Liver (tissue), 9 donors: ENCODE measurements around the gene ARHGEF28. TPM values are rescaled to one million over a fixed set of nuclear protein-coding genes. Genes with fewer than 3 reads are reported as not detected.

ENCODE experiments used
- DNase-seq: peaks from one replicate; pipeline ENCODE4 v3.0.0-alpha.2; 2017; ENCODE audit warnings: low spot score
- H3K27ac ChIP-seq, 2 donors: one replicate each; pipeline ENCODE4 v1.7.0; 2013; ENCODE audit warnings: inconsistent platforms in 2 of 2, low read length in 2 of 2, control low read depth in 1 of 2, low read depth in 1 of 2, mild to moderate bottlenecking in 1 of 2
- H3K27me3 ChIP-seq, 4 donors: one replicate each; pipeline versions ENCODE4 v1.6.1 to v1.7.0; 2013; ENCODE audit warnings: low read length in 3 of 4, inconsistent platforms in 1 of 4, mild to moderate bottlenecking in 1 of 4, moderate library complexity in 1 of 4; ENCODE audit not compliant: control insufficient read depth in 4 of 4, insufficient read depth in 4 of 4
- H3K36me3 ChIP-seq, 4 donors: one replicate each; pipeline versions ENCODE4 v1.6.1 to v1.7.0; 2013; ENCODE audit warnings: low read length in 3 of 4, mild to moderate bottlenecking in 3 of 4, low read depth in 1 of 4, moderate library complexity in 1 of 4; ENCODE audit not compliant: control insufficient read depth in 4 of 4, insufficient read depth in 3 of 4
- H3K4me1 ChIP-seq, 4 donors: one replicate each; pipeline versions ENCODE4 v1.6.1 to v1.7.0; 2013; ENCODE audit warnings: low read length in 3 of 4, mild to moderate bottlenecking in 3 of 4, moderate library complexity in 1 of 4; ENCODE audit not compliant: control insufficient read depth in 4 of 4, insufficient read depth in 4 of 4
- H3K4me3 ChIP-seq, 3 donors: one replicate each; pipeline versions ENCODE4 v1.6.1 to v1.7.0; 2013; ENCODE audit warnings: low read length in 3 of 3, control low read depth in 1 of 3, low read depth in 1 of 3, mild to moderate bottlenecking in 1 of 3
- H3K9ac ChIP-seq, 2 donors: one replicate each; pipeline ENCODE4 v1.7.0; 2013; ENCODE audit warnings: low read length in 2 of 2, mild to moderate bottlenecking in 2 of 2, moderate library complexity in 2 of 2, control low read depth in 1 of 2, low read depth in 1 of 2
- H3K9me3 ChIP-seq, 4 donors: one replicate each; pipeline versions ENCODE4 v1.6.1 to v1.7.0; 2013; ENCODE audit warnings: low read length in 3 of 4; ENCODE audit not compliant: control insufficient read depth in 4 of 4
- ATF3 ChIP-seq: IDR thresholded peaks from 2 replicates; pipeline ENCODE4 v1.6.1; 2016; ENCODE audit warnings: antibody characterized with exemption
- CTCF ChIP-seq: fragments of 150-350 bp; IDR thresholded peaks from 2 replicates; pipeline ENCODE4 v1.5.1; 2017; ENCODE audit warnings: improper control_type of control experiment, low read depth, low read length; ENCODE audit not compliant: missing input control
- EGR1 ChIP-seq, 2 donors: IDR thresholded peaks; 2 replicates each; pipeline ENCODE4 v1.6.1; 2016 to 2018; ENCODE audit warnings: antibody characterized with exemption in 2 of 2, low read depth in 2 of 2
- FOXA1 ChIP-seq: IDR thresholded peaks from 2 replicates; pipeline ENCODE4 v1.6.1; 2016; ENCODE audit warnings: antibody characterized with exemption
- FOXA2 ChIP-seq: IDR thresholded peaks from 2 replicates; pipeline ENCODE4 v1.6.1; 2016; ENCODE audit warnings: antibody characterized with exemption
- GABPA ChIP-seq, 2 donors: IDR thresholded peaks in 1 of 2; conservative IDR thresholded peaks in 1 of 2; 2 replicates each; pipeline ENCODE4 v1.6.1; 2016; ENCODE audit warnings: antibody characterized with exemption in 2 of 2, mild to moderate bottlenecking in 1 of 2, moderate library complexity in 1 of 2
- HNF4A ChIP-seq, 2 donors: conservative IDR thresholded peaks; 2 replicates each; pipeline ENCODE4 v1.6.1; 2016; ENCODE audit warnings: antibody characterized with exemption in 2 of 2, mild to moderate bottlenecking in 2 of 2
- HNF4G ChIP-seq: IDR thresholded peaks from 2 replicates; pipeline ENCODE4 v1.6.1; 2016; ENCODE audit warnings: antibody characterized with exemption
- JUND ChIP-seq, 2 donors: IDR thresholded peaks; 2 replicates each; pipeline ENCODE4 v1.6.1; 2016; ENCODE audit warnings: antibody characterized with exemption in 2 of 2
- MAX ChIP-seq: IDR thresholded peaks from 2 replicates; pipeline ENCODE4 v1.6.1; 2016; ENCODE audit warnings: antibody characterized with exemption
- NR2F2 ChIP-seq: IDR thresholded peaks from 2 replicates; pipeline ENCODE4 v1.6.1; 2016; ENCODE audit warnings: antibody characterized with exemption
- RAD21 ChIP-seq, 2 donors: IDR thresholded peaks; 2 replicates each; pipeline ENCODE4 v1.6.1; 2016; ENCODE audit warnings: antibody characterized with exemption in 2 of 2, mild to moderate bottlenecking in 2 of 2
- REST ChIP-seq: IDR thresholded peaks from 2 replicates; pipeline ENCODE4 v1.6.1; 2016; ENCODE audit warnings: antibody characterized with exemption, mild to moderate bottlenecking
- RXRA ChIP-seq, 2 donors: IDR thresholded peaks; 2 replicates each; pipeline ENCODE4 v1.6.1; 2017 to 2018; ENCODE audit warnings: antibody characterized with exemption in 2 of 2, mild to moderate bottlenecking in 1 of 2
- SP1 ChIP-seq: IDR thresholded peaks from 2 replicates; pipeline ENCODE4 v1.6.1; 2018; ENCODE audit warnings: antibody characterized with exemption, mild to moderate bottlenecking
- TAF1 ChIP-seq: conservative IDR thresholded peaks from 2 replicates; pipeline ENCODE4 v1.6.1; 2016; ENCODE audit warnings: antibody characterized with exemption, mild to moderate bottlenecking
- YY1 ChIP-seq: IDR thresholded peaks from 2 replicates; pipeline ENCODE4 v1.6.1; 2016; ENCODE audit warnings: antibody characterized with exemption, mild to moderate bottlenecking
- ZBTB33 ChIP-seq: IDR thresholded peaks from 2 replicates; pipeline ENCODE4 v1.6.1; 2016; ENCODE audit warnings: antibody characterized with exemption
- WGBS: extraction: QIAGEN DNeasy Blood & Tissue Kit; methylation state at CpG from one replicate; pipeline ENCODE4 v1.1.7; 2013; 5-methylcytosine and 5-hydroxymethylcytosine counted together
- polyA plus RNA-seq, 2 donors: library from polyadenylated mRNA; stranded (reverse) in 1 of 2; unstranded in 1 of 2; fragments of 200-250 nt in 1 of 2; fragments of >200 nt in 1 of 2; fragmentation: Nextera tagmentation in 1 of 2; extraction: Ambion mirVana in 1 of 2; gene quantifications; one replicate each; pipeline versions ENCODE4 v1.2.1 to v1.2.3, GENCODE V29; 2013 to 2015
- total RNA-seq, 2 donors: library from RNA; depleted of rRNA; stranded (reverse); fragments of >200 nt; gene quantifications; one replicate each; pipeline ENCODE4 v1.2.3, GENCODE V29; 2014
- donor health status: healthy.
- donor health status: healthy.
- donor health status: healthy.
- donor health status: healthy.
- donor health status: healthy.

The ARHGEF28 gene
- total and polyA plus RNA-seq, 4 donors: 1.6 to 13.9 (median 3.6) TPM

- TF ChIP-seq RXRA (IDR thresholded peaks at IDR 0.05) (no peak), RAD21 (IDR thresholded peaks at IDR 0.05) (peak; percentile 50 to 62), ZBTB33 (no peak), GABPA (IDR thresholded peaks at IDR 0.05 in 1 of 2, conservative IDR thresholded peaks at IDR 0.05 in 1 of 2) (no peak)
- Histone ChIP-seq H3K9me3 (no peaks in the 10 kb centered on the region), H3K4me3 (no peak overlapping the region), H3K27ac (no peak overlapping the region), H3K27me3 (no peaks in the 10 kb centered on the region), H3K9ac (no peak overlapping the region), H3K36me3 (peaks cover 0 to 10% (median 2%) of the 10 kb centered on the region in 4 donors), H3K4me1 (no peaks in the 10 kb centered on the region)
- 81% methylated on average over 1 of the region's 1 CpG for WGBS
- no peak for DNase-seq
Observed at GRCh38 chr5:73783828-73784227, 157.8 kb downstream of the ARHGEF28 start.

GRCh38 chr5:73786043-73786831, 160.2 kb downstream of the ARHGEF28 start:
- 94% methylated on average over 13 of the region's 13 CpGs for WGBS
- no peak for DNase-seq
- no peaks in the 10 kb centered on the region for H3K4me1 ChIP-seq
- TF ChIP-seq RAD21 (IDR thresholded peaks at IDR 0.05): no peak
- TF ChIP-seq ZBTB33: no peak
- TF ChIP-seq FOXA2: no peak
- TF ChIP-seq JUND (IDR thresholded peaks at IDR 0.05): no peak
- no peak for TF ChIP-seq HNF4G
- TF ChIP-seq HNF4A (conservative IDR thresholded peaks at IDR 0.05): no peak
- TF ChIP-seq MAX: no peak
- TF ChIP-seq CTCF: no peak
- no peak for TF ChIP-seq ATF3
- no peak for TF ChIP-seq YY1
- no peak for TF ChIP-seq FOXA1
- no peak for TF ChIP-seq REST
- no peak for TF ChIP-seq TAF1
- TF ChIP-seq EGR1 (IDR thresholded peaks at IDR 0.05; ENCODE audit: low read depth in 2 of 2): no peak
- TF ChIP-seq SP1: no peak
- TF ChIP-seq RXRA (IDR thresholded peaks at IDR 0.05): no peak
- no peak for TF ChIP-seq GABPA (IDR thresholded peaks at IDR 0.05 in 1 of 2, conservative IDR thresholded peaks at IDR 0.05 in 1 of 2)
- no peak for TF ChIP-seq NR2F2
- no peaks in the 10 kb centered on the region for H3K9me3 ChIP-seq
- H3K9ac ChIP-seq: no peak overlapping the region
- no peaks in the 10 kb centered on the region for H3K27me3 ChIP-seq
- no peak overlapping the region for H3K4me3 ChIP-seq
- peaks cover 0 to 1% (median 0%) of the 10 kb centered on the region in 4 donors for H3K36me3 ChIP-seq
- H3K27ac ChIP-seq: no peak overlapping the region
